Right lobe of liver (tissue), 6 donors: Measurements from ENCODE around the gene CFAP53. TPM values are rescaled to one million over a fixed set of nuclear protein-coding genes. Genes with fewer than 3 reads are reported as not detected.

ENCODE experiments used
- ATAC-seq, 4 donors: fragments of 200-7000 bp; cut with Tn5 transposase; one replicate each; pipeline ENCODE4 v1.9.1; 2020; ENCODE audit warnings: mild to moderate bottlenecking in 4 of 4, moderate library complexity in 4 of 4
- DNase-seq, 3 donors: peaks; one replicate each; pipeline ENCODE4 v3.0.0-alpha.2; 2020
- H3K27ac ChIP-seq, 3 donors: fragments of 200-600 bp; one replicate each; pipeline ENCODE4 v1.8.0; 2022
- H3K27me3 ChIP-seq, 2 donors: fragments of 200-600 bp; one replicate each; pipeline ENCODE4 v1.8.0; 2022
- H3K36me3 ChIP-seq, 4 donors: fragments of 200-600 bp; sonication (generic) in 1 of 4; one replicate each; pipeline versions ENCODE4 v1.5.1 to v1.8.0; 2017 to 2022; ENCODE audit warnings: control low read depth in 1 of 4
- H3K4me1 ChIP-seq, 4 donors: fragments of 200-600 bp; sonication (generic) in 1 of 4; one replicate each; pipeline versions ENCODE4 v1.5.1 to v1.8.0; 2017 to 2022; ENCODE audit warnings: control low read depth in 1 of 4
- H3K4me3 ChIP-seq, 3 donors: fragments of 200-600 bp; one replicate each; pipeline ENCODE4 v1.8.0; 2022
- H3K9me3 ChIP-seq, 4 donors: fragments of 200-600 bp; sonication (generic) in 1 of 4; one replicate each; pipeline versions ENCODE4 v1.5.1 to v1.8.0; 2017 to 2022; ENCODE audit warnings: control low read depth in 1 of 4
- POLR2A ChIP-seq: fragments of 450-650 bp; IDR thresholded peaks from one replicate; pipeline ENCODE4 v1.6.1; 2017; ENCODE audit warnings: antibody characterized with exemption, mild to moderate bottlenecking
- WGBS: methylation state at CpG from one replicate; pipeline ENCODE4 v1.1.6; 2018; ENCODE audit warnings: low coverage, low lambda C conversion rate; ENCODE audit not compliant: insufficient coverage; ENCODE audit errors: missing lambda C conversion rate; 5-methylcytosine and 5-hydroxymethylcytosine counted together
- intact Hi-C, 2 donors: fragments of 100-400 bp; cut with DNase I; formaldehyde crosslinking; loops; one replicate each; pipeline versions ENCODE4 v1.11.2 to v1.14.1; 2022
- total RNA-seq, 6 experiments: library from RNA; depleted of rRNA in 2 of 6; stranded (reverse); fragments of >200 nt in 2 of 6; fragmentation: NEBNext Ultra II Directional in 3 of 6; extraction: Animal tissue kit (Norgen Biotek cat#: 25700) in 3 of 6; gene quantifications; one replicate each; pipeline versions ENCODE4 v1.1.0 to v1.2.4, GENCODE V29; 2016 to 2023
- TF ChIP-seq, protein P1 (sequence below), 4 donors: fragments of 200-600 bp in 3 of 4; fragments of 450-650 bp in 1 of 4; IDR thresholded peaks; one replicate each; pipeline versions ENCODE4 v1.5.1 to v1.8.0; 2016 to 2022; ENCODE audit warnings: antibody characterized with exemption in 4 of 4, mild to moderate bottlenecking in 2 of 4
- donor health status: DM: no; HTN: yes; CAD: no.
- donor health status: DM: no; HTN: no; CAD: no.
- donor health status: DM: no; HTN: no; CAD: no.
- donor health status: DM: no; HTN: yes; CAD: no.
- donor health status: DM: no; HTN: yes; CAD: no.

The CFAP53 gene
- total RNA-seq, 6 experiments from 2014 or later = 0.13 to 0.17 (median 0.14) TPM; not detected in 3

DNA sequence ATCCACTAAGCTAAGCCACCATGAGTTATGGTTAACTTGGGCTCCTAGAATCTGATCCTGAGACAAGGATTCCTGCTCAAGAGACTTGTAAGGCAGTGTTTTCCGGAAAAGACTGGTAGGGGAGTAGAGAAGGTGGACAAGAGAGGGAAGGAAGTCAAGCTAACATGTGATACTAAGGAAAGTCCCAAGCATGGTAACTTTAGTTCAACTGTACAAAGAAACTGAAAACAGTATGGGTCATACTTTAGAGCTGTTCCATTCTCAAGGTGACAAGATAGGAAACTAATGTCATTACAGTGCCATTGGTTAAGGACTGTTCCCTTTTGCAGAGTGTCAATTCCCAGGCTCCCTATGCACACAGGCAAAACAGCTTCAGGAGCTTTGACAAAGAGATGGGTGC lies 77.1 kb downstream of the CFAP53 start:
- intact Hi-C loops = no loop called here
- Histone ChIP-seq H3K27me3 (no peaks in the 10 kb centered on the region), H3K27ac (no peak overlapping the region), H3K4me3 (no peak overlapping the region), H3K9me3 (no peaks in the 10 kb centered on the region), H3K36me3 (no peaks in the 10 kb centered on the region), H3K4me1 (peaks cover 0 to 11% (median 0%) of the 10 kb centered on the region in 4 donors)
- 29% methylated on average over 1 of the region's 1 CpG for WGBS
- DNase-seq (no peak), ATAC-seq (no peak)
- TF ChIP-seq POLR2A = no peak
- TF ChIP-seq, protein P1, sequence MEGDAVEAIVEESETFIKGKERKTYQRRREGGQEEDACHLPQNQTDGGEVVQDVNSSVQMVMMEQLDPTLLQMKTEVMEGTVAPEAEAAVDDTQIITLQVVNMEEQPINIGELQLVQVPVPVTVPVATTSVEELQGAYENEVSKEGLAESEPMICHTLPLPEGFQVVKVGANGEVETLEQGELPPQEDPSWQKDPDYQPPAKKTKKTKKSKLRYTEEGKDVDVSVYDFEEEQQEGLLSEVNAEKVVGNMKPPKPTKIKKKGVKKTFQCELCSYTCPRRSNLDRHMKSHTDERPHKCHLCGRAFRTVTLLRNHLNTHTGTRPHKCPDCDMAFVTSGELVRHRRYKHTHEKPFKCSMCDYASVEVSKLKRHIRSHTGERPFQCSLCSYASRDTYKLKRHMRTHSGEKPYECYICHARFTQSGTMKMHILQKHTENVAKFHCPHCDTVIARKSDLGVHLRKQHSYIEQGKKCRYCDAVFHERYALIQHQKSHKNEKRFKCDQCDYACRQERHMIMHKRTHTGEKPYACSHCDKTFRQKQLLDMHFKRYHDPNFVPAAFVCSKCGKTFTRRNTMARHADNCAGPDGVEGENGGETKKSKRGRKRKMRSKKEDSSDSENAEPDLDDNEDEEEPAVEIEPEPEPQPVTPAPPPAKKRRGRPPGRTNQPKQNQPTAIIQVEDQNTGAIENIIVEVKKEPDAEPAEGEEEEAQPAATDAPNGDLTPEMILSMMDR (IDR thresholded peaks at IDR 0.05) = no peak

GRCh38 chr18:50188652-50189051 lies 77.6 kb downstream of the CFAP53 start:
- DNase-seq = no peak
- H3K4me3 ChIP-seq = no peak overlapping the region
- TF ChIP-seq, protein P1 (IDR thresholded peaks at IDR 0.05) = no peak
- no peak for TF ChIP-seq POLR2A
- ATAC-seq = no peak
- peaks cover 0 to 10% (median 0%) of the 10 kb centered on the region in 4 donors for H3K4me1 ChIP-seq
- intact Hi-C loops = no loop called here
- no peak overlapping the region for H3K27ac ChIP-seq
- H3K27me3 ChIP-seq = no peaks in the 10 kb centered on the region
- 90% methylated on average over 6 of the region's 6 CpGs for WGBS
- no peaks in the 10 kb centered on the region for H3K36me3 ChIP-seq
- H3K9me3 ChIP-seq = no peaks in the 10 kb centered on the region

- Histone ChIP-seq H3K4me1 (no peaks in the 10 kb centered on the region), H3K27ac (no peak overlapping the region), H3K36me3 (no peaks in the 10 kb centered on the region), H3K4me3 (no peak overlapping the region), H3K27me3 (no peaks in the 10 kb centered on the region), H3K9me3 (no peaks in the 10 kb centered on the region)
- ATAC-seq (no peak), DNase-seq (no peak)
- no peak for TF ChIP-seq POLR2A
- TF ChIP-seq, protein P1 (IDR thresholded peaks at IDR 0.05) = no peak
- intact Hi-C loops = no loop called here
- WGBS = 93% methylated on average over 2 of the region's 3 CpGs
Observed at GRCh38 chr18:50187659-50188058, 78.6 kb downstream of the CFAP53 start.

DNA sequence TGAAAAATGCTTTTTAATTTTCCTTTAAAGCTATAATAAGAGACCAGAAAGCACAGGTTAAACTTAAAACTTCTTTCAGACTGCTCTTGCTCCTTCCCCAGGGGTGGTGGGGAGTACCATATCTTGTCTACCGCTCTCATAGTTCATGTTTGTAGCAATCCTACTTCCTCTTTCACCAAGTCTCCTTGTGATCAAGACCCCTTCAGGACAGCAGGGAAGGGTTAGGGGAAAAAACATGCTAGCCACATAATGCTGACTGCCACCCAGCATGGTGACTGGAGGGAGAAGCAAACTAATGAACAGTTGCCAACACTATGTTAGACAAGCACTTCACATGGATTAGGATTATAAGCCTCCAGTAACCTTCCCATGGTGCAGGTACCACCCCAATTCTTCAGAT lies 79.9 kb downstream of the CFAP53 start:
- ATAC-seq = no peak
- DNase-seq = no peak
- Histone ChIP-seq H3K4me3 (no peak overlapping the region), H3K9me3 (no peaks in the 10 kb centered on the region), H3K27ac (no peak overlapping the region), H3K36me3 (no peaks in the 10 kb centered on the region), H3K4me1 (no peaks in the 10 kb centered on the region), H3K27me3 (no peaks in the 10 kb centered on the region)
- intact Hi-C loops = no loop called here
- 73% methylated on average over 1 of the region's 1 CpG for WGBS
- no peak for TF ChIP-seq POLR2A
- TF ChIP-seq, protein P1 (IDR thresholded peaks at IDR 0.05) = no peak

DNA sequence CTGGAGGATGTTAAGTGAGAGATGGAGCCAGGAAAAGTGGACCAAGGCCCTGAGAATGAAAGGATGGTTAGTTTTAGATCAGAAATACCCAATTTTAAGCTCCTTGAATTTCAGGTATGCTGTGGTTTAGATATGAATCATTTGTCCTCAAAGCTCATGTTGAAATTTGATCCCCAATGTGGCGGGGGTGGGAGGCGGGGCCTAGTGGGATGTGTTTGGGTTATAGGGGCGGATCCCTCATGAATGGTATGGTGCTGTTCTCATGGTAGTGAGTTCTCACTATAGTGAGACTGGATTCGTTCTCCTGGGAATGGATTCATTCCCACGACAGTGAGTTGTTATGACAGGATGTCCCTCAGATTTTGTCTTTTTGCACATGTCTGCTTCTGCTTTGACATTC lies 82.7 kb downstream of the CFAP53 start:
- ATAC-seq = no peak
- H3K27ac ChIP-seq = no peak overlapping the region
- no peak for DNase-seq
- intact Hi-C loops = no loop called here
- no peak for TF ChIP-seq POLR2A
- TF ChIP-seq, protein P1 (IDR thresholded peaks at IDR 0.05) = no peak
- no peaks in the 10 kb centered on the region for H3K4me1 ChIP-seq
- H3K27me3 ChIP-seq = no peaks in the 10 kb centered on the region
- no peak overlapping the region for H3K4me3 ChIP-seq
- H3K36me3 ChIP-seq = no peaks in the 10 kb centered on the region
- 79% methylated on average over 5 of the region's 5 CpGs for WGBS
- no peaks in the 10 kb centered on the region for H3K9me3 ChIP-seq
